WI38 (cell line): Measurements from ENCODE around the gene ZFHX3.

Experiments
- H3K4me3 ChIP-seq: 2 replicates; pipeline ENCODE4 v1.5.1; 2011; ENCODE audit warnings: low read depth, mild to moderate bottlenecking, control low read depth, low read length
- CTCF ChIP-seq: IDR thresholded peaks from 2 replicates; pipeline ENCODE4 v1.5.1; 2012; ENCODE audit warnings: low read depth, mild to moderate bottlenecking, control low read depth, low read length

The ZFHX3 gene

GRCh38 chr16:73066927-73067670 is 19.2 kb upstream of the ZFHX3 start:
- peak overlapping the region; percentile 25 for H3K4me3 ChIP-seq
- TF ChIP-seq CTCF, result no peak

- TF ChIP-seq CTCF, result no peak
- peak overlapping the region; percentile 25; the same call in 1 of the 2 replicates for H3K4me3 ChIP-seq
Observed at GRCh38 chr16:73066331-73066926, 18.5 kb upstream of the ZFHX3 start.

GRCh38 chr16:73065632-73066330 is 17.9 kb upstream of the ZFHX3 start:
- H3K4me3 ChIP-seq, result no peak overlapping the region
- no peak for TF ChIP-seq CTCF

GRCh38 chr16:73064994-73065545 is 17.1 kb upstream of the ZFHX3 start:
- peak overlapping the region; percentile 35 for H3K4me3 ChIP-seq
- TF ChIP-seq CTCF, result no peak

- peak overlapping the region; percentile 35 for H3K4me3 ChIP-seq
Observed at GRCh38 chr16:73064212-73064993, 16.5 kb upstream of the ZFHX3 start.

GRCh38 chr16:73063854-73064211 is 15.9 kb upstream of the ZFHX3 start:
- peak overlapping the region; percentile 8; the same call in 1 of the 2 replicates for H3K4me3 ChIP-seq

More at GRCh38 chr16:73064212-73064993, 16.5 kb upstream of the ZFHX3 start:
- TF ChIP-seq CTCF, result no peak

More at GRCh38 chr16:73063854-73064211, 15.9 kb upstream of the ZFHX3 start:
- no peak for TF ChIP-seq CTCF
